ENCODE measurements around the gene PPP1R9A.
A peak's percentile ranks its signal among the peaks of the same experiment; 100 is the strongest.

Gene PPP1R9A

GRCh38 chr7:95317966-95318365 lies 410.6 kb downstream of the PPP1R9A start:
- no peak for ATAC-seq (replicated peaks)

GRCh38 chr7:95318501-95319100 lies 411.2 kb downstream of the PPP1R9A start:
- no peaks in the 10 kb centered on the region for H3K9me3 Mint-ChIP-seq
- no peak for DNase-seq
- H3K36me3 Mint-ChIP-seq (ENCODE audit: insufficient read depth) = no peaks in the 10 kb centered on the region
- H3K27ac Mint-ChIP-seq = no peak overlapping the region
- H3K27me3 Mint-ChIP-seq = peaks cover 11 to 17% of the 10 kb centered on the region in 2 donors
- no peak overlapping the region for H3K4me3 Mint-ChIP-seq
- H3K4me1 Mint-ChIP-seq (ENCODE audit: low read depth in 2 of 2) = no peaks in the 10 kb centered on the region
- no peak for ATAC-seq (replicated peaks)

More at GRCh38 chr7:95317966-95318365, 410.6 kb downstream of the PPP1R9A start:
- no peak overlapping the region for H3K4me3 Mint-ChIP-seq
- no peak for DNase-seq
- H3K36me3 Mint-ChIP-seq (ENCODE audit: insufficient read depth) = no peaks in the 10 kb centered on the region
- no peaks in the 10 kb centered on the region for H3K9me3 Mint-ChIP-seq
- H3K27me3 Mint-ChIP-seq = peaks cover 17 to 20% of the 10 kb centered on the region in 2 donors
- H3K27ac Mint-ChIP-seq = no peak overlapping the region
- no peaks in the 10 kb centered on the region for H3K4me1 Mint-ChIP-seq (ENCODE audit: low read depth in 2 of 2)

GRCh38 chr7:95319570-95319969 lies 412.2 kb downstream of the PPP1R9A start:
- H3K4me3 Mint-ChIP-seq = no peak overlapping the region

GRCh38 chr7:95320651-95321050 lies 413.3 kb downstream of the PPP1R9A start:
- H3K27ac Mint-ChIP-seq = no peak overlapping the region
- H3K27me3 Mint-ChIP-seq = peaks cover 11 to 12% of the 10 kb centered on the region in 2 donors
- H3K4me1 Mint-ChIP-seq (ENCODE audit: low read depth in 2 of 2) = peaks cover 0 to 3% of the 10 kb centered on the region in 2 donors
- H3K9me3 Mint-ChIP-seq = no peaks in the 10 kb centered on the region
- DNase-seq (no peak), ATAC-seq (replicated peaks) (no peak)
- H3K36me3 Mint-ChIP-seq (ENCODE audit: insufficient read depth) = no peaks in the 10 kb centered on the region
- no peak overlapping the region for H3K4me3 Mint-ChIP-seq

More at GRCh38 chr7:95319570-95319969, 412.2 kb downstream of the PPP1R9A start:
- no peaks in the 10 kb centered on the region for H3K36me3 Mint-ChIP-seq (ENCODE audit: insufficient read depth)
- H3K4me1 Mint-ChIP-seq (ENCODE audit: low read depth in 2 of 2) = no peaks in the 10 kb centered on the region
- peaks cover 1 to 7% of the 10 kb centered on the region in 2 donors for H3K27me3 Mint-ChIP-seq
- no peaks in the 10 kb centered on the region for H3K9me3 Mint-ChIP-seq
- H3K27ac Mint-ChIP-seq = no peak overlapping the region
- DNase-seq = no peak
- ATAC-seq (replicated peaks) = no peak

- peaks cover 0 to 3% of the 10 kb centered on the region in 2 donors for H3K4me1 Mint-ChIP-seq (ENCODE audit: low read depth in 2 of 2)
- H3K9me3 Mint-ChIP-seq = no peaks in the 10 kb centered on the region
- no peak for ATAC-seq (replicated peaks)
Observed at GRCh38 chr7:95321720-95322119, 414.3 kb downstream of the PPP1R9A start.

GRCh38 chr7:95322396-95322795 lies 415.0 kb downstream of the PPP1R9A start:
- Mint-ChIP-seq H3K27me3 (peaks cover 12 to 16% of the 10 kb centered on the region in 2 donors), H3K9me3 (no peaks in the 10 kb centered on the region), H3K27ac (no peak overlapping the region), H3K36me3 (ENCODE audit: insufficient read depth) (no peaks in the 10 kb centered on the region), H3K4me3 (no peak overlapping the region), H3K4me1 (ENCODE audit: low read depth in 2 of 2) (peaks cover 0 to 3% of the 10 kb centered on the region in 2 donors)
- DNase-seq = no peak
- no peak for ATAC-seq (replicated peaks)

More at GRCh38 chr7:95321720-95322119, 414.3 kb downstream of the PPP1R9A start:
- H3K27me3 Mint-ChIP-seq = peaks cover 12 to 16% of the 10 kb centered on the region in 2 donors
- H3K27ac Mint-ChIP-seq = no peak overlapping the region
- no peaks in the 10 kb centered on the region for H3K36me3 Mint-ChIP-seq (ENCODE audit: insufficient read depth)
- no peak overlapping the region for H3K4me3 Mint-ChIP-seq
- DNase-seq = no peak

- Mint-ChIP-seq H3K4me1 (ENCODE audit: low read depth in 2 of 2) (peaks cover 0 to 3% of the 10 kb centered on the region in 2 donors), H3K27me3 (peaks cover 12 to 16% of the 10 kb centered on the region in 2 donors), H3K4me3 (no peak overlapping the region), H3K36me3 (ENCODE audit: insufficient read depth) (no peaks in the 10 kb centered on the region), H3K9me3 (no peaks in the 10 kb centered on the region), H3K27ac (no peak overlapping the region)
- DNase-seq = no peak
- ATAC-seq (replicated peaks) = no peak
Observed at GRCh38 chr7:95322854-95323253, 415.5 kb downstream of the PPP1R9A start.

GRCh38 chr7:95323410-95324129 lies 416.2 kb downstream of the PPP1R9A start:
- Mint-ChIP-seq H3K27ac (no peak overlapping the region), H3K27me3 (peaks cover 12 to 16% of the 10 kb centered on the region in 2 donors), H3K4me3 (no peak overlapping the region), H3K4me1 (ENCODE audit: low read depth in 2 of 2) (peaks cover 0 to 3% of the 10 kb centered on the region in 2 donors), H3K9me3 (no peaks in the 10 kb centered on the region), H3K36me3 (ENCODE audit: insufficient read depth) (no peaks in the 10 kb centered on the region)
- ATAC-seq (replicated peaks) = no peak
- DNase-seq = no peak

GRCh38 chr7:95324431-95324830 lies 417.0 kb downstream of the PPP1R9A start, which contains the start of gene PON1:
Gene PON1 (minus strand): TSS chr7:95324532. CDS start chr7:95324475, 57 bp downstream.
- H3K27ac Mint-ChIP-seq = no peak within 1 kb of the TSS
- H3K27me3 Mint-ChIP-seq = peaks cover 12 to 16% of the 10 kb centered on the region in 2 donors
- DNase-seq = no peak
- H3K4me1 Mint-ChIP-seq (ENCODE audit: low read depth in 2 of 2) = peaks cover 0 to 3% of the 10 kb centered on the region in 2 donors
- peak within 1 kb of the TSS in 1 of 2 donors; percentile 21 for H3K4me3 Mint-ChIP-seq
- ATAC-seq (replicated peaks) = peak; percentile 7
- no peaks in the 10 kb centered on the region for H3K36me3 Mint-ChIP-seq (ENCODE audit: insufficient read depth)
- no peaks in the 10 kb centered on the region for H3K9me3 Mint-ChIP-seq

- ATAC-seq (replicated peaks) (no peak), DNase-seq (no peak)
- no peaks in the 10 kb centered on the region for H3K36me3 Mint-ChIP-seq (ENCODE audit: insufficient read depth)
Observed at GRCh38 chr7:95327356-95327755, 420.0 kb downstream of the PPP1R9A start.

GRCh38 chr7:95330204-95330960 lies 423.0 kb downstream of the PPP1R9A start:
- DNase-seq = no peak
- peak; percentile 76 for ATAC-seq (replicated peaks)
- H3K9me3 Mint-ChIP-seq = no peaks in the 10 kb centered on the region
- H3K27me3 Mint-ChIP-seq = peaks cover 3 to 9% of the 10 kb centered on the region in 2 donors
- H3K27ac Mint-ChIP-seq = peak overlapping the region; percentile 80 to 87
- peaks cover 10 to 12% of the 10 kb centered on the region in 2 donors for H3K4me1 Mint-ChIP-seq (ENCODE audit: low read depth in 2 of 2)
- no peaks in the 10 kb centered on the region for H3K36me3 Mint-ChIP-seq (ENCODE audit: insufficient read depth)
- peak overlapping the region; percentile 66 to 67 for H3K4me3 Mint-ChIP-seq

More at GRCh38 chr7:95327356-95327755, 420.0 kb downstream of the PPP1R9A start:
- H3K4me1 Mint-ChIP-seq (ENCODE audit: low read depth in 2 of 2) = peaks cover 10 to 15% of the 10 kb centered on the region in 2 donors
- peaks cover 12 to 16% of the 10 kb centered on the region in 2 donors for H3K27me3 Mint-ChIP-seq
- H3K4me3 Mint-ChIP-seq = no peak overlapping the region
- H3K9me3 Mint-ChIP-seq = no peaks in the 10 kb centered on the region
- no peak overlapping the region for H3K27ac Mint-ChIP-seq

GRCh38 chr7:95330961-95331337 lies 423.6 kb downstream of the PPP1R9A start:
- DNase-seq (no peak), ATAC-seq (replicated peaks) (peak; percentile 16)
- Mint-ChIP-seq H3K9me3 (no peaks in the 10 kb centered on the region), H3K4me1 (ENCODE audit: low read depth in 2 of 2) (peaks cover 10 to 12% of the 10 kb centered on the region in 2 donors), H3K27ac (peak overlapping the region; percentile 80 to 87), H3K36me3 (ENCODE audit: insufficient read depth) (no peaks in the 10 kb centered on the region), H3K27me3 (peaks cover 0 to 6% of the 10 kb centered on the region in 2 donors), H3K4me3 (peak overlapping the region; percentile 66 to 67)

GRCh38 chr7:95334447-95334846 lies 427.1 kb downstream of the PPP1R9A start:
- ATAC-seq (replicated peaks) (no peak), DNase-seq (no peak)
- H3K27me3 Mint-ChIP-seq = no peaks in the 10 kb centered on the region
- H3K27ac Mint-ChIP-seq = no peak overlapping the region
- H3K36me3 Mint-ChIP-seq (ENCODE audit: insufficient read depth) = no peaks in the 10 kb centered on the region
- no peaks in the 10 kb centered on the region for H3K9me3 Mint-ChIP-seq
- no peak overlapping the region for H3K4me3 Mint-ChIP-seq
- peaks cover 10 to 12% of the 10 kb centered on the region in 2 donors for H3K4me1 Mint-ChIP-seq (ENCODE audit: low read depth in 2 of 2)
